Testis (tissue), 3 donors: ENCODE data around the gene C6orf58. TPM values are rescaled to one million over a fixed set of nuclear protein-coding genes. Genes with fewer than 3 reads are reported as not detected.

Experiments
- DNase-seq: peaks from one replicate; pipeline ENCODE4 v3.0.0-alpha.2; 2019
- H3K27ac ChIP-seq, 2 donors: fragments of 200-600 bp; sonication (generic); one replicate each; pipeline ENCODE4 v1.5.1; 2019
- H3K27me3 ChIP-seq: fragments of 200-600 bp; sonication (generic); one replicate; pipeline ENCODE4 v1.5.1; 2019
- H3K36me3 ChIP-seq: fragments of 200-600 bp; sonication (generic); one replicate; pipeline ENCODE4 v1.5.1; 2017; ENCODE audit warnings: low read depth; ENCODE audit errors: missing control alignments
- H3K4me1 ChIP-seq: fragments of 200-600 bp; sonication (generic); one replicate; pipeline ENCODE4 v1.5.1; 2019
- H3K4me3 ChIP-seq, 2 donors: fragments of 200-600 bp; sonication (generic); one replicate each; pipeline ENCODE4 v1.5.1; 2017 to 2019
- H3K9me3 ChIP-seq: fragments of 200-600 bp; sonication (generic); one replicate; pipeline ENCODE4 v1.5.1; 2017
- POLR2A ChIP-seq: fragments of 450-650 bp; IDR thresholded peaks from one replicate; pipeline ENCODE4 v1.6.1; 2017; ENCODE audit warnings: antibody characterized with exemption, mild to moderate bottlenecking, moderate library complexity
- whole genome bisulfite sequencing, 2 donors: methylation state at CpG; one replicate each; pipeline ENCODE4 v1.1.5; 2018; 5-methylcytosine and 5-hydroxymethylcytosine counted together
- intact Hi-C: fragments of 100-400 bp; cut with DNase I; formaldehyde crosslinking; loops from one replicate; pipeline ENCODE4 v1.15.1; 2023; ENCODE audit warnings: low total_unique reads
- polyA plus RNA-seq: library from polyadenylated mRNA; stranded (reverse); fragments of 350-450 nt; fragmentation: Illumina TruSeq; extraction: RNeasy Lipid Tissue Mini Kit (QIAGEN cat#74804); gene quantifications from one replicate; pipeline ENCODE4 v1.2.3, GENCODE V29; 2014; ENCODE audit warnings: low read depth, low replicate concordance; ENCODE audit not compliant: insufficient read depth
- total RNA-seq, 2 donors: library from RNA; depleted of rRNA; stranded (reverse); fragments of >200 nt; gene quantifications; one replicate each; pipeline ENCODE4 v1.2.3, GENCODE V29; 2016
- TF ChIP-seq, protein P1 (sequence below), 3 experiments: fragments of 450-650 bp in 2 of 3; fragments of 200-600 bp in 1 of 3; sonication (generic) in 1 of 3; IDR thresholded peaks; one replicate each; pipeline ENCODE4 v1.5.1; 2016 to 2019; ENCODE audit warnings: antibody characterized with exemption in 3 of 3, mild to moderate bottlenecking in 2 of 3, moderate library complexity in 1 of 3

Gene C6orf58
- total and polyA plus RNA-seq, 3 donors from 2014 or later: 3.0 TPM; not detected in 2

DNA sequence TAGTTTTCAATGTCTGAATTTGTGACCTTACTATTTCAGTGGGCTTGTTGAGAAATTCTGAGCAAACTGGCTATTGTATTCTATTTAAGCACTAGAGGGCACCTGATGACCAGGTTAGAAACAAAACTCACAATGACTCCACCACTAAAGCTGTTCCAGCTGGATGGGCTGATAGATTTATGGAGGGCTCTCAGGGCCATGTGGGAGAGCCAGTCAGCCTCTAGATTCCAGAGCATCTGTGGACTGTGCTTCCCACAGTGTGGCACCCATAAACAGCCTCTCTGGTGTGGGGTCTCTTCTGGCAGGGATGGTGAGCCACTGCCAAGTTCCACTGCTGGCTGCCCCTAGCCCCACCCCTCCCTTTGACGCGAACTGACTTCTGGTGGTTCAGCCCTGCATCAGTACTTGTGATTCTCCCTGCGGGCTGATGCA is 29.2 kb downstream of the C6orf58 start:
- no peak overlapping the region for H3K27ac ChIP-seq
- intact Hi-C loops: no loop called here
- 35 to 57% methylated on average over 2 to 3 of the region's 3 CpGs for WGBS, 2 donors

DNA sequence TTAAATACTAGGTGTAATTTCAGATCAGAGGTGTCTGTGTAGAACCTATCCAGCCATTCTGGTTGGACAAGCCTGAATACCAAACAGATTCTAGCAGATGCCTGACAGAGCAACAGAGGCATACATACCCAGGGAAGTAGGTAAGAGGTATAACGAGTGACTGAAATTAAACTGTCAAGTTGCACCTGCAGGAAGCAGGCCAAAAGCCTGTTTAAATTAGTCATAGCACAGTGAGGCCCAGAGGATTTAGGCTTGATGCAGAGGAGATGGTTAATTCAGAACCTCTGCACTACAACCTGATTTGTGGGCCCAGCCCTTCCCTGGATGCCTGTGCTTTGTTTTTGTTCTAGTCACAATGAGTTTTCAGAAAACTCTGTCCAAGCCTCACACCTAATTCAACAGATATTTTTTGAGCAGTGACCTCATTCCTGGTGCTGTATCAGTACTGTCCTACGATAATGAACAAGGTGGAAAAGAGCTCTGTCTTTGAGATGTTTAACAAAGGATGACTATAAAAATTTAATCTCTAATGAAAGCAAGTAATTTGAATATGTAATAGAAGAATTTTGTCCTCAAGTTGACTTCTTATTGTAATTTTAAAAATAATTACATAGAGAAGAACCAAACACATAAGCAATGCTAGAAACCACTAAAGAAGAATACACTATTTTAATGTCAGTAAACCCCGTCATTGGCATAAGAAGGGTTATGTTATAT is 31.7 kb downstream of the C6orf58 start:
- H3K27me3 ChIP-seq: no peaks in the 10 kb centered on the region
- no peak overlapping the region for H3K4me3 ChIP-seq
- no peaks in the 10 kb centered on the region for H3K9me3 ChIP-seq
- intact Hi-C loops: no loop called here
- no peak for TF ChIP-seq POLR2A
- TF ChIP-seq, protein P1, sequence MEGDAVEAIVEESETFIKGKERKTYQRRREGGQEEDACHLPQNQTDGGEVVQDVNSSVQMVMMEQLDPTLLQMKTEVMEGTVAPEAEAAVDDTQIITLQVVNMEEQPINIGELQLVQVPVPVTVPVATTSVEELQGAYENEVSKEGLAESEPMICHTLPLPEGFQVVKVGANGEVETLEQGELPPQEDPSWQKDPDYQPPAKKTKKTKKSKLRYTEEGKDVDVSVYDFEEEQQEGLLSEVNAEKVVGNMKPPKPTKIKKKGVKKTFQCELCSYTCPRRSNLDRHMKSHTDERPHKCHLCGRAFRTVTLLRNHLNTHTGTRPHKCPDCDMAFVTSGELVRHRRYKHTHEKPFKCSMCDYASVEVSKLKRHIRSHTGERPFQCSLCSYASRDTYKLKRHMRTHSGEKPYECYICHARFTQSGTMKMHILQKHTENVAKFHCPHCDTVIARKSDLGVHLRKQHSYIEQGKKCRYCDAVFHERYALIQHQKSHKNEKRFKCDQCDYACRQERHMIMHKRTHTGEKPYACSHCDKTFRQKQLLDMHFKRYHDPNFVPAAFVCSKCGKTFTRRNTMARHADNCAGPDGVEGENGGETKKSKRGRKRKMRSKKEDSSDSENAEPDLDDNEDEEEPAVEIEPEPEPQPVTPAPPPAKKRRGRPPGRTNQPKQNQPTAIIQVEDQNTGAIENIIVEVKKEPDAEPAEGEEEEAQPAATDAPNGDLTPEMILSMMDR (IDR thresholded peaks at IDR 0.05): no peak
- H3K4me1 ChIP-seq: no peaks in the 10 kb centered on the region
- no peaks in the 10 kb centered on the region for H3K36me3 ChIP-seq
- DNase-seq: no peak
- 66 to 87% methylated on average over 3 of the region's 3 CpGs for WGBS, 2 donors
- H3K27ac ChIP-seq: no peak overlapping the region

More for the DNA sequence above, 29.2 kb downstream of the C6orf58 start:
- Histone ChIP-seq H3K9me3 (no peaks in the 10 kb centered on the region), H3K36me3 (no peaks in the 10 kb centered on the region), H3K4me1 (no peaks in the 10 kb centered on the region), H3K27me3 (no peaks in the 10 kb centered on the region), H3K4me3 (no peak overlapping the region)
- no peak for TF ChIP-seq POLR2A
- TF ChIP-seq, protein P1 (IDR thresholded peaks at IDR 0.05): no peak
- DNase-seq: no peak

DNA sequence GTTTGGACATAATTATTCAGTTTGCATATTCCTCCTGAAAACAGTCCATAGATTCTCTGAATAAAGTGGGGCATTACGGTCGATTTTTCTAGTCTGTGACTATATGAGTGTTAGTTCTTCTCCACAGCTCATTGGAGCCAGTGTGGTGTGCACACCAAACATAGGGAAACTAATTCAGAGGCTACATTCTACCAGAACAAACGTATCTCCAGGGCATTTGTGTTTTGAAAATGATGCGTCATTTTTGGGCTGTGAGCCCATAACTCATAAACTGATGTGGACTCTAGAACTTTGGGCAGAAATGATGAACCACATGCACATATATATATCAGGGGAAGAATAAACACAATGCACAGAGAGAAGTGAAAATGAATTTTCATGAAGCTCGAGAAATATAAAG is 41.8 kb downstream of the C6orf58 start:
- no peak for TF ChIP-seq POLR2A
- TF ChIP-seq, protein P1 (IDR thresholded peaks at IDR 0.05): no peak
- intact Hi-C loops: no loop called here
- H3K36me3 ChIP-seq: no peaks in the 10 kb centered on the region
- H3K4me3 ChIP-seq: no peak overlapping the region
- H3K27ac ChIP-seq: no peak overlapping the region
- H3K27me3 ChIP-seq: no peaks in the 10 kb centered on the region
- no peaks in the 10 kb centered on the region for H3K9me3 ChIP-seq
- DNase-seq: no peak
- WGBS, 2 donors: 69 to 83% methylated on average over 5 of the region's 5 CpGs
- H3K4me1 ChIP-seq: no peaks in the 10 kb centered on the region

DNA sequence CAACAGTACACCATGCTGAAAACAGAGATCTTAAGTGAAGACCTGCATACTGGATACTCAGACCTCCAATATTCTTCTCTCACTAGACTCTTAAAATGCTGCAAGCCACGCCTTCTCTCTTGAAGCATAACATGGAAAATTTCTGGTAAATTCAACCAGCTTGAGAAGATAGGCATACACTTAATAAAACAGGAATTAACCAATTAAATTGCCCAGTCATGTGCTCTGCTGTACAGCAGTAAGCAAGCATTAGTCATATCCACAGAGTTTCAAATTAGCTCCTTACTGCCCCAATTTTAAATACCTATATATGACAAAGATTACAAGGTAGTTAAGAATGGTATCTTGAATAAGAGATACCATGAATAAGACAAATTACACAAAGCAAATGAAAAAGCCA is 53.8 kb downstream of the C6orf58 start:
- H3K4me3 ChIP-seq: no peak overlapping the region
- 80 to 81% methylated on average over 1 of the region's 1 CpG for WGBS, 2 donors
- no peak overlapping the region for H3K27ac ChIP-seq
- TF ChIP-seq, protein P1 (IDR thresholded peaks at IDR 0.05): no peak
- TF ChIP-seq POLR2A: no peak
- DNase-seq: no peak
- H3K4me1 ChIP-seq: no peaks in the 10 kb centered on the region
- no peaks in the 10 kb centered on the region for H3K27me3 ChIP-seq
- intact Hi-C loops: no loop called here
- H3K9me3 ChIP-seq: no peaks in the 10 kb centered on the region
- no peaks in the 10 kb centered on the region for H3K36me3 ChIP-seq

DNA sequence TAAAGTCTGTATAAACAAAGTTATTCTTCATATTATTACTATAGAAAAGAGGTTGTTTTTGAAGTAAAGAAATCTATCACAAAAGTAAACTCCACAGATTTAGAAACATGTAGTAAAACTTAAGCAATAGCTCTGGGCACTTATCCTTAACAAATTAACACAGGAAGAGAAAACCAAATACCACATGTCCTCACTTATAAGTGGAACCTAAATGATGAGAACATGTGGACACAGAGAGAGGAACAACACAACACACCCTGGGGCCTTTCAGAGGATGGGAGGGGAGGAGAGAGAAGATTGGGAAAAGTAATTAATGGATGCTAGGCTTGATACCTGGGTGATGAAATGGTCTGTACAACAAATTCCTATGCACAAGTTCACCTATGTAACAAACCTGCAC is 57.2 kb downstream of the C6orf58 start:
- Histone ChIP-seq H3K4me1 (no peaks in the 10 kb centered on the region), H3K36me3 (no peaks in the 10 kb centered on the region), H3K27ac (no peak overlapping the region), H3K9me3 (no peaks in the 10 kb centered on the region), H3K27me3 (no peaks in the 10 kb centered on the region), H3K4me3 (no peak overlapping the region)
- no peak for DNase-seq
- intact Hi-C loops: no loop called here
- TF ChIP-seq, protein P1 (IDR thresholded peaks at IDR 0.05): no peak
- TF ChIP-seq POLR2A: no peak
